GM12872 (cell line): ENCODE results near the gene VDAC2.

Experiments used
- TF ChIP-seq, protein P1 (sequence below): IDR thresholded peaks from 3 replicates; pipeline ENCODE4 v1.5.1; 2011; ENCODE audit warnings: low read depth, mild to moderate bottlenecking, low read length, moderate library complexity; ENCODE audit not compliant: insufficient read depth

The VDAC2 gene

DNA sequence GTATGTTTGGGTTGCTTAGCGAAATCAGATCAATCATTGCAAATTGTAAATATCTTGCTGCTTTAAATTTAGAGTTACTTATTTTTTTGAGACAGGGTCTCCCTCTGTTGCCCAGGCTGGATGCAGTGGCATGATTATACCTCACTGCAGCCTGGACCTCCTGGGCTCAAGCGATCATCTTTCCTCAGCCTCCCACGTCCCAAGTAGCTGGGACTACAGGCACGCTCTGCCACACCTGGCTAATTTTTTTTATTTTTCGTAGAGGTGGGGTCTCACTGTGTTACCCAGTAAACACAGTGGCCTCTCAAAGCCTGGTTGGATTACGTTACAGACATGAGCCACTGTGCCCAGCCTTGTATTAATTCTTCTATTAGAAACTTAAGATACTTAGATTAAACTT, 1.7 kb downstream of the VDAC2 start:
- TF ChIP-seq, protein P1, sequence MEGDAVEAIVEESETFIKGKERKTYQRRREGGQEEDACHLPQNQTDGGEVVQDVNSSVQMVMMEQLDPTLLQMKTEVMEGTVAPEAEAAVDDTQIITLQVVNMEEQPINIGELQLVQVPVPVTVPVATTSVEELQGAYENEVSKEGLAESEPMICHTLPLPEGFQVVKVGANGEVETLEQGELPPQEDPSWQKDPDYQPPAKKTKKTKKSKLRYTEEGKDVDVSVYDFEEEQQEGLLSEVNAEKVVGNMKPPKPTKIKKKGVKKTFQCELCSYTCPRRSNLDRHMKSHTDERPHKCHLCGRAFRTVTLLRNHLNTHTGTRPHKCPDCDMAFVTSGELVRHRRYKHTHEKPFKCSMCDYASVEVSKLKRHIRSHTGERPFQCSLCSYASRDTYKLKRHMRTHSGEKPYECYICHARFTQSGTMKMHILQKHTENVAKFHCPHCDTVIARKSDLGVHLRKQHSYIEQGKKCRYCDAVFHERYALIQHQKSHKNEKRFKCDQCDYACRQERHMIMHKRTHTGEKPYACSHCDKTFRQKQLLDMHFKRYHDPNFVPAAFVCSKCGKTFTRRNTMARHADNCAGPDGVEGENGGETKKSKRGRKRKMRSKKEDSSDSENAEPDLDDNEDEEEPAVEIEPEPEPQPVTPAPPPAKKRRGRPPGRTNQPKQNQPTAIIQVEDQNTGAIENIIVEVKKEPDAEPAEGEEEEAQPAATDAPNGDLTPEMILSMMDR: no peak

DNA sequence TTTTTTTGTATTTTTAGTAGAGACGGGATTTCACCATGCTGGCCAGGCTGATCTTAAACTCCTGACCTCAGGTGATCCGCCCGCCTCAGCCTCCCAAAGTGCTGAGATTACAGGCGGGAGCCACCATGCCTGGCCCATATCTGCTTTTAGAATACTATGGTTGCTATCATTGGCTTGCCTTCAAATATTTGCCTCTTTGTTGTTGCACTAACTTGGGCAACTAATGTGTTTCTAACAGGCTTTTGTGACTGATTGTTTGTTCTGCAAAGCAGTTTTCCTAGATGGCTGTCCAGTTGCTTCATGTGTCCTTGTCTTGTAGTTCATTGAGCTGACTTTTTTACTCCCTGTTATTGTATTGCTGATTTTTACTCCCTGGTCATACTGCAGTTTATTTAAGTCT, 9.7 kb downstream of the VDAC2 start:
- TF ChIP-seq, protein P1: no peak

DNA sequence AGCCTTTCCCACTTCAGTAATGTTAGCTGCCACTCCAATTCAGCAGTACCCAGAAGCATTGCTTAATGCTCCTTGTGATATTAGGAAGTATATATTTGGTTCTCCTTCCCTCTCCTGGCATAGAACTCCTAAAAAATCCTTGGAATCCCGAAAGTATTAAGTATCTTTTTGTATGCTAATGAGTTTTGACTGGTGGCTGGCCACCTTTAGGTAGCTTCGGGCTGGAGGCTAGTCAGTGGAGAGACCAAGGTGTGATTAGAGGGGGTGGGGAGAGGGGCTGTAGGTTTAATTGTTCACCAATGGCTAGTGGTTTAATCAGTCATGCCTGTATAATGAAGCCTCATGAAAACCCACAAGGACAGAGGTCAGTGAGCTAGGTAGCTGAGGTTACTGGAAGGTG, 12.9 kb downstream of the VDAC2 start:
- TF ChIP-seq, protein P1: no peak

DNA sequence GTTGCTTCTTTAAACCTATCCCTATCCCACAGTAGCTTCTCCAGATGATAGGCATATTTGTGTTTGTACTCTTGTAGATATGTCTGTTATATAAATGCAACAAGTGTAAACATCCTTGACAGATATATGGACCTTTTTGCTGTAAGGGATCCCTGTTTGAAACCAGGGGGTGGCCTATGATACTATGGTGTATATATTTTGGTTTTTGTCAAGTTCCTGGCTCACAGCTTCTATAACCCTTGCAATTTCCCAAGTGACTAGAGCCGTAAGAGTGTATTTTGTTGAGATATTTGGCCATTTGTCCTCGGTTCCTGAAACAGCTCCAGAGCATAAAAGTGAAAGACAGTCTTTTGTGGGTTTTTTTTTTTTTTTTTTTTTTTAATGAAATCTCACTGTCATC, 15.5 kb downstream of the VDAC2 start:
- TF ChIP-seq, protein P1: no peak

DNA sequence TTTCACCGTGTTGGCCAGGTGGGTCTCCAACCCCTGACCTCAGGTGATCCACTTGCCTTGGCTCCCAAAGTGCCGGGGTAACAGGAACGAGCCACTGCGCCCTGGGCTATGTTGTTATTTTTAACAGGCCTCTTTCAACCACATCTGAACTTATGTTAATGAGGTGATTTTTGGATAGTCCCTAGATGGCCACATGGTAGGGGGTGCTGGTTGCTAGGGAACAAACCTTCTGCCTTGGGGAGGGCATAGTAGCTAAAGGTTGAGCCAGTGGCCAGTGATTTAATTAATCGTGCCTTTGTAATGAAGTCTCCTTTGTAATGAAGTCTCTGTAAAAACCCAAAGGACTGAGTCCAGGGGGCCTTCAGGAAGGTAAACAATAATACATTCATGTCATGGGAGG, 16.1 kb downstream of the VDAC2 start:
- TF ChIP-seq, protein P1: no peak

DNA sequence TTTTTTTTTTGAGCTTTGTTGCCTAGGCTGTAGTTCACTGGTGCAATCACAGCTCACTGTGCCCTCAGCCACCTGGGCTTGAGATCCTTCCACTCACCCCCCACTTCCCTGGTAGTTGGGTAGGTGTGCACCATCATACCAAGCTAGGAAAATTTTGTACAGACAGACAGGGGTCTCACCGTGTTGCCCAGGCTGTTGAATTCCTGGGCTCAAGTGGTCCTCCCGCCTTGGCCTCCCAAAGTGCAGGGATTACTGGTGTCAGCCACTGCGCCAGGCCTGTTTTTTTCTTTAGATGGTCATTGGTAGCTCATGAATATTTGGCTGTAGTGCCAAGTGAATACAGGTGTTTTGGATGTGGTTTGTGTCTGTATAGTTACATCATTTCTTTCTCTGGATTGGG, 17.7 kb downstream of the VDAC2 start:
- TF ChIP-seq, protein P1: no peak

DNA sequence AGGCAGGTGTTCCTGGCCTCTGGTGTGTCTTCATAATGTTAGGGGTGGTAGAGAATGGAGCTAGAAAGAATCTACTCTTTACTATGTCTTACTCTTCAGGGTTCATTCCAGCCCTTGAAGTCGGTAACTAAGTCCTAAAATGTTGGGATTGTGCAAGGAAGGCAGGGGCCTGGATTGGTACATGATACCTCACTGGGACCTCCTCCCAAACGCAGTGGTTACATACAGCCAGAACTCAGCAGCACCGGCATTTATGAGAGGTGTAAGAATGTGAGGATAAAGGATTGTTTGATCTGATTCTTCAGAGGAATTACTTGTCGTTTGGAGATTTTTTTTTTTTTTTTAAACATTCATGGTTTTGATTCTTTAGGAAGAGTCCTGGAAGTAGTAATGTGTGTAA, 18.2 kb downstream of the VDAC2 start:
- TF ChIP-seq, protein P1: no peak

DNA sequence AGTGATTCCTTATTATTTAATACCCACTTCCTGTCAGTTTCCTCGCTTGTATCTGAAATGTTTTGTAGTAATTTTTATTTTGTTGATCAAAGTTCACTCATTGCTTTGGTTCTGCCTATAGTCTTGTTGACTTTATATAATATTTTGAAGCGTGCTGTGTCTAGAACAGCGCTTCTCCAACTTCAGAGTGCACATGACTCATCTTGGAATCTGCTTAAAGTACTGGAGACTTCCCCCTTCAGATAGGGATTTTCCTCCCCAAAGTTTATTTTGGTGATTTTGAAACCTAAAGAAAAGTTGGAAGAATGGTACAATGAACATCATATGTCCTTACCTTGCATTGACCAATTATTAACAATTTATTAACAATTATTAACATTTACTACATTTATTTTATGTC, 19.4 kb downstream of the VDAC2 start:
- TF ChIP-seq, protein P1: no peak
